ENCODE data around the gene MANSC1. TPM values are rescaled to one million over a fixed set of nuclear protein-coding genes. Genes with fewer than 3 reads are reported as not detected.

Gene MANSC1
- total and polyA plus RNA-seq, 10 of the 15 experiments (the other 5 are each of a cell fraction or from before 2014, with no cell fraction given): 0.02 to 0.23 (median 0.11) TPM; not detected in 2

GRCh38 chr12:12356896-12357718 lies 7.1 kb upstream of the MANSC1 start, which contains the start of gene BORCS5 (continued):
- TF ChIP-seq CHD4 (IDR thresholded peaks at IDR 0.05) (no peak), TARDBP (IDR thresholded peaks at IDR 0.05; ENCODE audit: borderline replicate concordance) (no peak; the same call in 1 of the 2 replicates), RBBP5 (conservative IDR thresholded peaks at IDR 0.05) (no peak), E4F1 (IDR thresholded peaks at IDR 0.05; ENCODE audit: borderline replicate concordance, partially characterized antibody) (peak; percentile 85), CBX5 (IDR thresholded peaks at IDR 0.05; ENCODE audit: low read depth) (0 out of 2 replicates have a peak, but pooled peaks have one; percentile 72), ZBTB33 (IDR thresholded peaks at IDR 0.05) (no peak), BHLHE40 (IDR thresholded peaks at IDR 0.05; ENCODE audit: borderline replicate concordance in 1 of 2, low read depth in 2 of 2, low read length in 1 of 2) (peak; percentile 63 to 88), ZBTB11 (CRISPR knock-in tag; IDR thresholded peaks at IDR 0.05) (no peak), MXI1 (IDR thresholded peaks at IDR 0.05; ENCODE audit: low read depth, low read length) (peak; percentile 89), SRF (IDR thresholded peaks at IDR 0.05; ENCODE audit: low read depth in 2 of 2, low read length in 2 of 2) (no peak; a peak in 1 of 4 replicates), NFIC (IDR thresholded peaks at IDR 0.05; ENCODE audit: low read depth, low read length) (no peak), CREB1 (IDR thresholded peaks at IDR 0.05; ENCODE audit: low read depth) (peak; percentile 73; the same call in 1 of the 2 replicates), RELB (IDR thresholded peaks at IDR 0.05; ENCODE audit: low read depth) (peak; percentile 52; the same call in 1 of the 2 replicates), MEF2A (IDR thresholded peaks at IDR 0.05; ENCODE audit: insufficient read depth, low read depth, low read length) (0 out of 2 replicates have a peak, but pooled peaks have one; percentile 54), ASH2L (IDR thresholded peaks at IDR 0.05; ENCODE audit: borderline replicate concordance, low read depth) (no peak), GATAD2B (conservative IDR thresholded peaks at IDR 0.05; ENCODE audit: low read depth) (peak; percentile 92), BMI1 (IDR thresholded peaks at IDR 0.05; ENCODE audit: borderline replicate concordance) (no peak), JUND (IDR thresholded peaks at IDR 0.05; ENCODE audit: low read depth, low read length) (no peak), POLR2AphosphoS2 (IDR thresholded peaks at IDR 0.05; ENCODE audit: low read depth, low read length) (peak; percentile 91)

All from GM12878 (cell line).